Panc1 (cell line): ENCODE data around the gene WSCD1. TPM values are rescaled to one million over a fixed set of nuclear protein-coding genes. Genes with fewer than 3 reads are reported as not detected.

Experiments
- ATAC-seq: fragments of 200-7000 bp; cut with Tn5 transposase; 2 replicates; pipeline ENCODE4 v1.9.1; 2020; ENCODE audit warnings: mild to moderate bottlenecking, moderate library complexity
- BruUV-seq: library from RNA; stranded (reverse); fragments of 400-500 nt; replicated peaks from 2 replicates; lab custom pipeline; 2021; lab: Mats Ljungman, UMichigan
- CTCF ChIA-PET: fragments of 300-600 bp; sonication (Branson Sonifier 250); formaldehyde crosslinking; loops from one replicate; lab custom pipeline; 2022; ENCODE audit warnings: antibody characterized with exemption; lab: Charles Lee
- POLR2A ChIA-PET: fragments of 300-600 bp; sonication (Branson Sonifier 250); formaldehyde crosslinking; loops from one replicate; lab custom pipeline; 2022; ENCODE audit warnings: antibody characterized with exemption; lab: Charles Lee
- DNase-seq: peaks from one replicate; pipeline ENCODE4 v3.0.0-alpha.2; 2010; ENCODE audit warnings: low read depth, low spot score
- H3K27ac ChIP-seq: 2 replicates; pipeline ENCODE4 v1.5.1; 2011; ENCODE audit warnings: mild to moderate bottlenecking, low read length, inconsistent platforms
- H3K27me3 ChIP-seq: fragments of 200-500 bp; sonication (Bioruptor generic); 2 replicates; pipeline ENCODE4 v1.6.0; 2014; ENCODE audit warnings: low read length, inconsistent platforms; ENCODE audit not compliant: control insufficient read depth, insufficient read depth
- H3K36me3 ChIP-seq: fragments of 200-500 bp; sonication (Bioruptor generic); 2 replicates; pipeline ENCODE4 v1.5.1; 2014; ENCODE audit warnings: inconsistent platforms, mild to moderate bottlenecking, low read length, moderate library complexity; ENCODE audit not compliant: control insufficient read depth, insufficient read depth
- H3K4me1 ChIP-seq: 2 replicates; pipeline ENCODE4 v1.5.1; 2011; ENCODE audit warnings: inconsistent platforms, mild to moderate bottlenecking, low read length, moderate library complexity; ENCODE audit not compliant: control insufficient read depth, insufficient read depth
- H3K4me3 ChIP-seq, 2 experiments: 2 replicates each; pipeline ENCODE4 v1.5.1; 2011 to 2012; ENCODE audit warnings: low read depth in 2 of 2, low read length in 2 of 2, mild to moderate bottlenecking in 2 of 2, inconsistent platforms in 1 of 2, moderate library complexity in 1 of 2
- H3K9me3 ChIP-seq: fragments of 200-500 bp; sonication (Bioruptor generic); 2 replicates; pipeline ENCODE4 v1.5.1; 2014; ENCODE audit warnings: low read depth, mild to moderate bottlenecking, inconsistent platforms, low read length, moderate library complexity; ENCODE audit not compliant: control insufficient read depth, insufficient read depth
- CTCF ChIP-seq: fragments of 450-650 bp; IDR thresholded peaks from 2 replicates; pipeline ENCODE4 v1.5.1; 2017; ENCODE audit warnings: mild to moderate bottlenecking
- POLR2AphosphoS5 ChIP-seq: IDR thresholded peaks from 2 replicates; pipeline ENCODE4 v1.6.1; 2012; ENCODE audit warnings: mild to moderate bottlenecking, low read depth, low read length, moderate library complexity
- SIN3A ChIP-seq: IDR thresholded peaks from 2 replicates; pipeline ENCODE4 v1.6.1; 2012; ENCODE audit warnings: low read depth, mild to moderate bottlenecking, low read length, moderate library complexity, borderline replicate concordance; ENCODE audit not compliant: insufficient read depth
- TCF7L2 ChIP-seq: IDR thresholded peaks from 2 replicates; pipeline ENCODE4 v1.6.1; 2011; ENCODE audit warnings: mild to moderate bottlenecking, low read depth, low read length, inconsistent platforms
- in situ Hi-C: cut with HindIII; loops from 2 replicates; pipeline ENCODE4 v1.10.0; 2016; ENCODE audit warnings: low sequenced_read_pairs, low pct_unique_long_range_greater_than_20kb
- intact Hi-C: fragments of 100-400 bp; cut with micrococcal nuclease; formaldehyde crosslinking; loops from one replicate; pipeline ENCODE4 v1.10.0; 2022; ENCODE audit not compliant: unreplicated experiment
- total RNA-seq: library from RNA; stranded (reverse); gene quantifications from one replicate; pipeline ENCODE4 v1.2.1, GENCODE V29; 2021; ENCODE audit not compliant: unreplicated experiment
- TF ChIP-seq, protein P1 (sequence below), 2 experiments: IDR thresholded peaks; 2 replicates each; pipeline ENCODE4 v1.6.1; 2011 to 2012; ENCODE audit warnings: low read depth in 2 of 2, control low read depth in 1 of 2, low read length in 1 of 2, mild to moderate bottlenecking in 1 of 2, moderate library complexity in 1 of 2; ENCODE audit not compliant: insufficient read depth in 1 of 2

Gene WSCD1
- total RNA-seq, 1 experiment from 2014 or later = 0.74 TPM

- ChIA-PET POLR2A (no interaction called here), CTCF (interaction anchor here (0.6 kb wide), 1 partner anchor 396 kb away, joined by 3 read pairs; no protein-coding TSS in a partner anchor)
- TF ChIP-seq CTCF (no peak), TCF7L2 (no peak), POLR2AphosphoS5 (no peak), SIN3A (no peak)
- TF ChIP-seq, protein P1, sequence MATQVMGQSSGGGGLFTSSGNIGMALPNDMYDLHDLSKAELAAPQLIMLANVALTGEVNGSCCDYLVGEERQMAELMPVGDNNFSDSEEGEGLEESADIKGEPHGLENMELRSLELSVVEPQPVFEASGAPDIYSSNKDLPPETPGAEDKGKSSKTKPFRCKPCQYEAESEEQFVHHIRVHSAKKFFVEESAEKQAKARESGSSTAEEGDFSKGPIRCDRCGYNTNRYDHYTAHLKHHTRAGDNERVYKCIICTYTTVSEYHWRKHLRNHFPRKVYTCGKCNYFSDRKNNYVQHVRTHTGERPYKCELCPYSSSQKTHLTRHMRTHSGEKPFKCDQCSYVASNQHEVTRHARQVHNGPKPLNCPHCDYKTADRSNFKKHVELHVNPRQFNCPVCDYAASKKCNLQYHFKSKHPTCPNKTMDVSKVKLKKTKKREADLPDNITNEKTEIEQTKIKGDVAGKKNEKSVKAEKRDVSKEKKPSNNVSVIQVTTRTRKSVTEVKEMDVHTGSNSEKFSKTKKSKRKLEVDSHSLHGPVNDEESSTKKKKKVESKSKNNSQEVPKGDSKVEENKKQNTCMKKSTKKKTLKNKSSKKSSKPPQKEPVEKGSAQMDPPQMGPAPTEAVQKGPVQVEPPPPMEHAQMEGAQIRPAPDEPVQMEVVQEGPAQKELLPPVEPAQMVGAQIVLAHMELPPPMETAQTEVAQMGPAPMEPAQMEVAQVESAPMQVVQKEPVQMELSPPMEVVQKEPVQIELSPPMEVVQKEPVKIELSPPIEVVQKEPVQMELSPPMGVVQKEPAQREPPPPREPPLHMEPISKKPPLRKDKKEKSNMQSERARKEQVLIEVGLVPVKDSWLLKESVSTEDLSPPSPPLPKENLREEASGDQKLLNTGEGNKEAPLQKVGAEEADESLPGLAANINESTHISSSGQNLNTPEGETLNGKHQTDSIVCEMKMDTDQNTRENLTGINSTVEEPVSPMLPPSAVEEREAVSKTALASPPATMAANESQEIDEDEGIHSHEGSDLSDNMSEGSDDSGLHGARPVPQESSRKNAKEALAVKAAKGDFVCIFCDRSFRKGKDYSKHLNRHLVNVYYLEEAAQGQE (IDR thresholded peaks at IDR 0.05; ENCODE audit: insufficient read depth in 1 of 2, low read depth in 2 of 2, low read length in 1 of 2) = no peak
- Histone ChIP-seq H3K4me3 (no peak overlapping the region), H3K4me1 (no peaks in the 10 kb centered on the region), H3K27ac (no peak overlapping the region), H3K27me3 (peaks cover 6% of the 10 kb centered on the region; the same call in 1 of the 2 replicates), H3K36me3 (no peaks in the 10 kb centered on the region), H3K9me3 (no peaks in the 10 kb centered on the region)
- no peak for DNase-seq
- in situ Hi-C loops (no loop called here), intact Hi-C loops (no loop called here)
- no peak for ATAC-seq
- BruUV-seq = no TSS peak
Measured at GRCh38 chr17:6065351-6065750, 4.8 kb upstream of the WSCD1 start.

DNA sequence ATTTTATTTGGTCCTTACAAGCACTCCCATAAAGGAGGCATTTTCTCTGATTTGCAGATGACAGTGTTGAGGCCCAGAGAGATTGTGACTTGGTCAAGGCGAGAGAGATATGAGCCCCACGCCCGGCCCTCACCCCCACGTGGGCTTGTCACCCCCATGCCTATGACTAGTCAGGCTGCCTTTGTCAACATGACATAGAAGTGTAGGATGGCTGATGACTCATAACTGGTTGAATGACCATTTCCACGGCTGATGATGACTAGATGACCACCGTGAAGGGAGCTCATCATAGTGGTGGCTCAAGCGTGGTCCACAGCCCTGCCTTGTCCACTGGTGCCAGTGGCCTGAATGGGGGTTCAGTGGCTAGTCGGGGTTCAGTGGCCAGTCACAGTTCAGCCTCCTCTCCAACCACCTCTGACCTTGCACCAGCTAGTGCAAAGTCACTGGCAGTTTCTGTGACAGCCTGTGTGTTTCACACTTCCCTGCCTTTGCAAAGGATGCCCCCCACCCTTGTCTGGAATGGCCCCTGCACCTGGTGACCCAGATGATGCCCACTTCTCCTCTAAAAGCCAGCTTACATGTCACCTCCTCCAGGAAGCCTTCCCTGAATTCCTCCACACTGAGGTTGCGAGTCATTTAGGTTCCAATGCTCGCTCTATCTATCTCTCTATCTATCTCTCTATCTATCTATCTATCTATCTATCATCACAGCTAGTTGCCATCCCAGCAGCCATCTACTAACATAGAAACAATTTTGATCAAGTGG, 3.8 kb upstream of the WSCD1 start:
- no peak for DNase-seq
- CTCF ChIA-PET = no interaction called here
- no peaks in the 10 kb centered on the region for H3K4me1 ChIP-seq
- no peak overlapping the region for H3K4me3 ChIP-seq
- in situ Hi-C loops (no loop called here), intact Hi-C loops (no loop called here)
- no peaks in the 10 kb centered on the region for H3K9me3 ChIP-seq
- no TSS peak for BruUV-seq
- ATAC-seq = no peak
- H3K27me3 ChIP-seq = peaks cover 6% of the 10 kb centered on the region; the same call in 1 of the 2 replicates
- no peak for TF ChIP-seq TCF7L2
- TF ChIP-seq, protein P1 (IDR thresholded peaks at IDR 0.05; ENCODE audit: insufficient read depth in 1 of 2, low read depth in 2 of 2, low read length in 1 of 2) = no peak
- TF ChIP-seq CTCF = no peak
- TF ChIP-seq SIN3A = no peak
- POLR2A ChIA-PET = no interaction called here
- H3K36me3 ChIP-seq = no peaks in the 10 kb centered on the region
- no peak overlapping the region for H3K27ac ChIP-seq
